ENCODE results near the gene ENOX1. TPM values are rescaled to one million over a fixed set of nuclear protein-coding genes. Genes with fewer than 3 reads are reported as not detected.

The ENOX1 gene
- polyA plus RNA-seq, 3 donors, result 0.04 TPM; not detected in 2

GRCh38 chr13:43663474-43664090 is 123.2 kb downstream of the ENOX1 start:
- Histone ChIP-seq H3K4me2 (replicated peaks; ENCODE audit: extremely low read depth, low read length, poor library complexity, severe bottlenecking) (no peak overlapping the region), H4K20me1 (ENCODE audit: insufficient read depth, low read length) (no peaks in the 10 kb centered on the region), H2AFZ (ENCODE audit: insufficient read depth, low read depth, low read length, poor library complexity, severe bottlenecking) (no peak overlapping the region), H3K4me1 (ENCODE audit: control insufficient read depth in 1 of 2, insufficient read depth in 2 of 2, low read length in 2 of 2) (no peaks in the 10 kb centered on the region), H3K9ac (ENCODE audit: insufficient read depth, low read length, poor library complexity, severe bottlenecking) (no peak overlapping the region), H3K27ac (ENCODE audit: low read depth in 1 of 2, low read length in 2 of 2) (no peak overlapping the region), H3K4me3 (replicated peaks in 1 of 3; ENCODE audit: low read depth in 2 of 3, low read length in 3 of 3) (no peak overlapping the region), H3K79me2 (ENCODE audit: insufficient read depth, low read length) (no peaks in the 10 kb centered on the region), H3K27me3 (ENCODE audit: control insufficient read depth in 2 of 2, insufficient read depth in 2 of 2, low read length in 2 of 2) (no peaks in the 10 kb centered on the region), H3K36me3 (replicated peaks in 1 of 2; ENCODE audit: control insufficient read depth in 1 of 2, insufficient read depth in 2 of 2, low read length in 2 of 2) (no peaks in the 10 kb centered on the region), H3K9me3 (replicated peaks in 1 of 2; ENCODE audit: control insufficient read depth in 1 of 2, insufficient read depth in 1 of 2, low read length in 2 of 2) (no peaks in the 10 kb centered on the region)
- 65% methylated on average over 2 of the region's 3 CpGs for WGBS (ENCODE audit: insufficient coverage)
- intact Hi-C loops (cut with micrococcal nuclease), result no loop called here
- H3K4me3 Mint-ChIP-seq, result no peak overlapping the region
- no peak for DNase-seq
- TF ChIP-seq, protein P1, sequence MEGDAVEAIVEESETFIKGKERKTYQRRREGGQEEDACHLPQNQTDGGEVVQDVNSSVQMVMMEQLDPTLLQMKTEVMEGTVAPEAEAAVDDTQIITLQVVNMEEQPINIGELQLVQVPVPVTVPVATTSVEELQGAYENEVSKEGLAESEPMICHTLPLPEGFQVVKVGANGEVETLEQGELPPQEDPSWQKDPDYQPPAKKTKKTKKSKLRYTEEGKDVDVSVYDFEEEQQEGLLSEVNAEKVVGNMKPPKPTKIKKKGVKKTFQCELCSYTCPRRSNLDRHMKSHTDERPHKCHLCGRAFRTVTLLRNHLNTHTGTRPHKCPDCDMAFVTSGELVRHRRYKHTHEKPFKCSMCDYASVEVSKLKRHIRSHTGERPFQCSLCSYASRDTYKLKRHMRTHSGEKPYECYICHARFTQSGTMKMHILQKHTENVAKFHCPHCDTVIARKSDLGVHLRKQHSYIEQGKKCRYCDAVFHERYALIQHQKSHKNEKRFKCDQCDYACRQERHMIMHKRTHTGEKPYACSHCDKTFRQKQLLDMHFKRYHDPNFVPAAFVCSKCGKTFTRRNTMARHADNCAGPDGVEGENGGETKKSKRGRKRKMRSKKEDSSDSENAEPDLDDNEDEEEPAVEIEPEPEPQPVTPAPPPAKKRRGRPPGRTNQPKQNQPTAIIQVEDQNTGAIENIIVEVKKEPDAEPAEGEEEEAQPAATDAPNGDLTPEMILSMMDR (IDR thresholded peaks at IDR 0.05), result no peak
- peaks cover 0 to 2% (median 0%) of the 10 kb centered on the region in 7 donors for H3K9me3 Mint-ChIP-seq
- H3K27ac Mint-ChIP-seq, result no peak overlapping the region
- peaks cover 0 to 3% (median 0%) of the 10 kb centered on the region in 3 donors for H3K27me3 Mint-ChIP-seq (ENCODE audit: low read depth in 3 of 3)
- no peaks in the 10 kb centered on the region for H3K36me3 Mint-ChIP-seq
- H3K4me1 Mint-ChIP-seq, result peaks cover 5% of the 10 kb centered on the region

DNA sequence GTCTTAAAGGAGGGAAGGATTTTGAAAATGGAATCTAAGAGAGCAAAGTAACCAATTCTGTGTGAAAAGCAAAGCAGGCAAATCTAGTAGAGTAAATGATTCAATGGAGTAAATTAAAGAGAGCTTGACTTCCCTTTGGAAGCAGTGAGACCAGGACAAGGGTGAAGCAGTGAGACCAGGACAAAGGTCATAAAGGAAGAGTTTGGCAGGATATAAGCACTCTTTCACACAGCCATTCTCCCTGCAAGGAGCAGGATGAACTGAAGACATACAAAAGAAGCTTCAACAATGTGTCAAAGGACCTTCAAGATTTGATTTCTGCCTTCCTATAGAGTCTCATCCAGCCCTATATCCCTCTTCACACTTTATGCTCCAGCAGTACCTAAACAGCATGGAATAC is 123.8 kb downstream of the ENOX1 start:
- Histone ChIP-seq H3K9me3 (replicated peaks in 1 of 2; ENCODE audit: control insufficient read depth in 1 of 2, insufficient read depth in 1 of 2, low read length in 2 of 2) (no peaks in the 10 kb centered on the region), H3K4me1 (ENCODE audit: control insufficient read depth in 1 of 2, insufficient read depth in 2 of 2, low read length in 2 of 2) (no peaks in the 10 kb centered on the region), H3K4me3 (replicated peaks in 1 of 3; ENCODE audit: low read depth in 2 of 3, low read length in 3 of 3) (no peak overlapping the region), H3K4me2 (replicated peaks; ENCODE audit: extremely low read depth, low read length, poor library complexity, severe bottlenecking) (no peak overlapping the region), H3K27ac (ENCODE audit: low read depth in 1 of 2, low read length in 2 of 2) (no peak overlapping the region), H2AFZ (ENCODE audit: insufficient read depth, low read depth, low read length, poor library complexity, severe bottlenecking) (no peak overlapping the region), H3K79me2 (ENCODE audit: insufficient read depth, low read length) (no peaks in the 10 kb centered on the region), H4K20me1 (ENCODE audit: insufficient read depth, low read length) (no peaks in the 10 kb centered on the region), H3K27me3 (ENCODE audit: control insufficient read depth in 2 of 2, insufficient read depth in 2 of 2, low read length in 2 of 2) (no peaks in the 10 kb centered on the region), H3K36me3 (replicated peaks in 1 of 2; ENCODE audit: control insufficient read depth in 1 of 2, insufficient read depth in 2 of 2, low read length in 2 of 2) (no peaks in the 10 kb centered on the region), H3K9ac (ENCODE audit: insufficient read depth, low read length, poor library complexity, severe bottlenecking) (no peak overlapping the region)
- intact Hi-C loops (cut with micrococcal nuclease), result no loop called here
- no peak overlapping the region for H3K4me3 Mint-ChIP-seq
- peaks cover 5% of the 10 kb centered on the region for H3K4me1 Mint-ChIP-seq
- peaks cover 0 to 3% (median 0%) of the 10 kb centered on the region in 3 donors for H3K27me3 Mint-ChIP-seq (ENCODE audit: low read depth in 3 of 3)
- H3K27ac Mint-ChIP-seq, result no peak overlapping the region
- DNase-seq, result no peak
- peaks cover 0 to 2% (median 0%) of the 10 kb centered on the region in 7 donors for H3K9me3 Mint-ChIP-seq
- TF ChIP-seq, protein P1 (IDR thresholded peaks at IDR 0.05), result no peak
- no peaks in the 10 kb centered on the region for H3K36me3 Mint-ChIP-seq
